Activated B cell treated with CpG ODN at 0.5 μM for 24 hours (primary cell): ENCODE measurements around the gene ILF3. TPM values are rescaled to one million over a fixed set of nuclear protein-coding genes. Genes with fewer than 3 reads are reported as not detected.

ENCODE experiments used
- ATAC-seq: fragments of 200-7000 bp; cut with Tn5 transposase; one replicate; pipeline ENCODE4 v1.10.0; 2021; ENCODE audit warnings: low read depth, mild to moderate bottlenecking, moderate library complexity
- CTCF ChIA-PET: fragments of 350-600 bp; sonication (Branson Sonifier 250); formaldehyde crosslinking; loops from one replicate; lab custom pipeline; 2021; ENCODE audit warnings: antibody characterized with exemption; lab: Charles Lee
- POLR2A ChIA-PET: fragments of 350-600 bp; sonication (Branson Sonifier 250); formaldehyde crosslinking; loops from one replicate; lab custom pipeline; 2021; ENCODE audit warnings: antibody characterized with exemption; lab: Charles Lee
- DNase-seq: peaks from one replicate; pipeline ENCODE4 v3.0.0; 2022
- H3K27ac Mint-ChIP-seq: one replicate; pipeline ENCODE4 v1.8.0; 2020; ENCODE audit warnings: mixed read lengths
- H3K27me3 Mint-ChIP-seq: one replicate; pipeline ENCODE4 v1.8.0; 2021; ENCODE audit warnings: mixed read lengths
- H3K36me3 Mint-ChIP-seq: one replicate; pipeline ENCODE4 v1.8.0; 2021; ENCODE audit warnings: low read depth, mixed read lengths
- H3K4me1 Mint-ChIP-seq: one replicate; pipeline ENCODE4 v1.8.0; 2021; ENCODE audit warnings: mixed read lengths
- H3K4me3 Mint-ChIP-seq: one replicate; pipeline ENCODE4 v1.8.0; 2020; ENCODE audit warnings: mild to moderate bottlenecking, mixed read lengths
- H3K9me3 Mint-ChIP-seq: one replicate; pipeline ENCODE4 v1.8.0; 2020; ENCODE audit warnings: mixed read lengths
- intact Hi-C: fragments of 100-400 bp; cut with micrococcal nuclease; formaldehyde crosslinking; loops from one replicate; pipeline ENCODE4 v1.15.1; 2024
- total RNA-seq: library from RNA; stranded (reverse); gene quantifications from 2 replicates; pipeline ENCODE4 v1.2.3, GENCODE V29; 2022
- TF ChIP-seq, protein P1 (sequence below): fragments of 200-600 bp; IDR thresholded peaks from one replicate; pipeline ENCODE4 v1.8.0; 2022; ENCODE audit warnings: antibody characterized with exemption, mild to moderate bottlenecking

Gene ILF3
- total RNA-seq, 1 donor from 2014 or later = 399 TPM

DNA sequence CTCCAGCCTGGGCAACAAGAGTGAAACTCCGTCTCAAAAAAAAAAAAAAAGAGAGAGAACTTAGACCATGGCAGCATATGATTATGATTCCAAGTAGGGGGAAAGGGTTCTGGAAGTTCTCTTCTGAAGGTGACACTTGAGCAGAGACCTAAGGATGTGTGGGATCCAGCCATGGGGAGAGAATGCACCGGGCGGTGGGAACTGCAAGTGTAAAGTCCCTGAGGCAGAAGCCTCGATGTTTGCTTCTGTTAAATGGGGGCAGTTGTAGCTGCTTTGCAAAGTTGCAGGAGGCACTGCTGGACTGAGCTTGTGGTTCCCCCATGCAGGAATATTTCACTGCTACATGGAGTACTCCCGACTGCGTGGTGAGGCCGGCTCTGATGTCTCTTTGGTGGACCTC, 19.7 kb upstream of the ILF3 start:
- POLR2A ChIA-PET = interaction anchor here (1.2 kb wide), 1 partner anchor 31 kb away, joined by 3 read pairs; no protein-coding TSS in a partner anchor
- CTCF ChIA-PET = interaction anchor here (0.9 to 1.2 kb wide), 2 partner anchors 12 to 53 kb away, joined by 3 to 5 read pairs; no protein-coding TSS in a partner anchor
- Mint-ChIP-seq H3K27me3 (no peaks in the 10 kb centered on the region), H3K27ac (no peak overlapping the region), H3K9me3 (no peaks in the 10 kb centered on the region), H3K4me1 (peaks cover 17% of the 10 kb centered on the region), H3K36me3 (peaks cover 81% of the 10 kb centered on the region), H3K4me3 (no peak overlapping the region)
- TF ChIP-seq, protein P1, sequence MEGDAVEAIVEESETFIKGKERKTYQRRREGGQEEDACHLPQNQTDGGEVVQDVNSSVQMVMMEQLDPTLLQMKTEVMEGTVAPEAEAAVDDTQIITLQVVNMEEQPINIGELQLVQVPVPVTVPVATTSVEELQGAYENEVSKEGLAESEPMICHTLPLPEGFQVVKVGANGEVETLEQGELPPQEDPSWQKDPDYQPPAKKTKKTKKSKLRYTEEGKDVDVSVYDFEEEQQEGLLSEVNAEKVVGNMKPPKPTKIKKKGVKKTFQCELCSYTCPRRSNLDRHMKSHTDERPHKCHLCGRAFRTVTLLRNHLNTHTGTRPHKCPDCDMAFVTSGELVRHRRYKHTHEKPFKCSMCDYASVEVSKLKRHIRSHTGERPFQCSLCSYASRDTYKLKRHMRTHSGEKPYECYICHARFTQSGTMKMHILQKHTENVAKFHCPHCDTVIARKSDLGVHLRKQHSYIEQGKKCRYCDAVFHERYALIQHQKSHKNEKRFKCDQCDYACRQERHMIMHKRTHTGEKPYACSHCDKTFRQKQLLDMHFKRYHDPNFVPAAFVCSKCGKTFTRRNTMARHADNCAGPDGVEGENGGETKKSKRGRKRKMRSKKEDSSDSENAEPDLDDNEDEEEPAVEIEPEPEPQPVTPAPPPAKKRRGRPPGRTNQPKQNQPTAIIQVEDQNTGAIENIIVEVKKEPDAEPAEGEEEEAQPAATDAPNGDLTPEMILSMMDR = no peak
- no peak for ATAC-seq
- DNase-seq = no peak
- intact Hi-C loops = no loop called here

DNA sequence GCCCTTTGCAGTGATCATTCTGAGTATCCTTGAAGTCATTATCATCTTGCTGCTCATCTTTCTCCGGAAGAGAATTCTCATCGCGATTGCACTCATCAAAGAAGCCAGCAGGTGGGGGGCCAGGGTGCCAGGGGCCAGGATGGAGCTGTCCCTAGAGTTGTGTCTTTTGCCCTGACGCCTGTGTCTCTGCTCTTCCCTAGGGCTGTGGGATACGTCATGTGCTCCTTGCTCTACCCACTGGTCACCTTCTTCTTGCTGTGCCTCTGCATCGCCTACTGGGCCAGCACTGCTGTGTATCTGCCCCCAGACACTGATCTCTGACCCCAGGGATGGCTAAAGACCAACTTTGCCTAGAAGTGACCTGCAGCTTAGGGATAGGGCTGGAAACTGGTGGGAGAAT, 19.2 kb upstream of the ILF3 start:
- Mint-ChIP-seq H3K4me1 (peaks cover 23% of the 10 kb centered on the region), H3K36me3 (peaks cover 83% of the 10 kb centered on the region), H3K27ac (peak overlapping the region; percentile 30), H3K9me3 (no peaks in the 10 kb centered on the region), H3K4me3 (no peak overlapping the region), H3K27me3 (no peaks in the 10 kb centered on the region)
- no peak for DNase-seq
- ATAC-seq = no peak
- intact Hi-C loops = no loop called here
- ChIA-PET POLR2A (interaction anchor here (0.6 to 1.2 kb wide), 2 partner anchors 31 to 49 kb away, joined by 3 to 6 read pairs; no protein-coding TSS in a partner anchor), CTCF (interaction anchor here (0.7 to 0.9 kb wide), 3 partner anchors 10 to 324 kb away, joined by 3 read pairs; no protein-coding TSS in a partner anchor)
- TF ChIP-seq, protein P1 = no peak

DNA sequence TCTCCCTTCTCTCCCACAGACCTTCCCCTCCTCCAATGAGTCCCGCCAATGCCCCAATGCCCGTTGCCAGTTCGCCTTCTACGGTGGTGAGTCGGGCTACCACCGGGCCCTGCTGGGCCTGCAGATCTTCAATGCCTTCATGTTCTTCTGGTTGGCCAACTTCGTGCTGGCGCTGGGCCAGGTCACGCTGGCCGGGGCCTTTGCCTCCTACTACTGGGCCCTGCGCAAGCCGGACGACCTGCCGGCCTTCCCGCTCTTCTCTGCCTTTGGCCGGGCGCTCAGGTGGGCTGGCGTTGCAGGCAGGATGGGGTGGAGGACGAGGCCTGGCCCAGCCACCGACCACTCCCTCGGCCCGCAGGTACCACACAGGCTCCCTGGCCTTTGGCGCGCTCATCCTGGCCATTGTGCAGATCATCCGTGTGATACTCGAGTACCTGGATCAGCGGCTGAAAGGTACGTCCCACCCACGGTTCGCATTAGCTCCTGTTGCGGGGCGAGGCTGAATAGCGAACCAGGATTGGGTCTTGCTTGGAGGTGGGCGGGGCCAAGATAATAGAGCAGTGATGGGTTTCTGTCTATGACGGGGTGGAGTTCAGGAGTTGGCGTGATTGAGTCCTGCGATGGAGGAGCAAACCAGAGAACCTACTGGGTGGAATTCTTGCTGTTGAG, 17.7 kb upstream of the ILF3 start:
- peaks cover 81% of the 10 kb centered on the region for H3K36me3 Mint-ChIP-seq
- peak overlapping the region; percentile 56 for H3K27ac Mint-ChIP-seq

DNA sequence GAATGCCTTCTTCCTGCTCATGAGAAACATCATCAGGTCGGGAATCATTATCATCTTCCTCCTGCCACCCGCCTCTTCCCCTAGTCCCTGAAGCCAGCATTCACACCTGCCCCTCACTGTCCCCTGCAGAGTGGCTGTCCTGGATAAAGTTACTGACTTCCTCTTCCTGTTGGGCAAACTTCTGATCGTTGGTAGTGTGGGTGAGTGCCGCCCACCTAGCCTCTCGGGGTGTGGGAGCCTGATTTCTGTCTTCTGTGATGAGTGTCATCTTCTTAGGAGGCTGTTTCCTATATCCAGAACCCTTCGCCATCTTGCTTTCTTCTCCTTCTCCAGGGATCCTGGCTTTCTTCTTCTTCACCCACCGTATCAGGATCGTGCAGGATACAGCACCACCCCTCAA, 16.3 kb upstream of the ILF3 start:
- ATAC-seq (no peak), DNase-seq (no peak)
- ChIA-PET CTCF (no interaction called here), POLR2A (no interaction called here)
- H3K9me3 Mint-ChIP-seq = no peaks in the 10 kb centered on the region
- TF ChIP-seq, protein P1 = no peak
- H3K4me3 Mint-ChIP-seq = no peak overlapping the region
- peaks cover 23% of the 10 kb centered on the region for H3K4me1 Mint-ChIP-seq
- peaks cover 82% of the 10 kb centered on the region for H3K36me3 Mint-ChIP-seq
- peak overlapping the region; percentile 31 for H3K27ac Mint-ChIP-seq
- intact Hi-C loops = no loop called here
- H3K27me3 Mint-ChIP-seq = no peaks in the 10 kb centered on the region

More for the DNA sequence above, 17.7 kb upstream of the ILF3 start:
- Mint-ChIP-seq H3K9me3 (no peaks in the 10 kb centered on the region), H3K27me3 (no peaks in the 10 kb centered on the region), H3K4me3 (no peak overlapping the region), H3K4me1 (peaks cover 23% of the 10 kb centered on the region)
- CTCF ChIA-PET = interaction anchor here (1.3 kb wide), 1 partner anchor 55 kb away, joined by 3 read pairs; no protein-coding TSS in a partner anchor
- DNase-seq = no peak
- POLR2A ChIA-PET = interaction anchor here (0.6 kb wide), 1 partner anchor 27 kb away, joined by 3 read pairs; no protein-coding TSS in a partner anchor
- TF ChIP-seq, protein P1 = no peak
- ATAC-seq = no peak
- intact Hi-C loops = no loop called here

DNA sequence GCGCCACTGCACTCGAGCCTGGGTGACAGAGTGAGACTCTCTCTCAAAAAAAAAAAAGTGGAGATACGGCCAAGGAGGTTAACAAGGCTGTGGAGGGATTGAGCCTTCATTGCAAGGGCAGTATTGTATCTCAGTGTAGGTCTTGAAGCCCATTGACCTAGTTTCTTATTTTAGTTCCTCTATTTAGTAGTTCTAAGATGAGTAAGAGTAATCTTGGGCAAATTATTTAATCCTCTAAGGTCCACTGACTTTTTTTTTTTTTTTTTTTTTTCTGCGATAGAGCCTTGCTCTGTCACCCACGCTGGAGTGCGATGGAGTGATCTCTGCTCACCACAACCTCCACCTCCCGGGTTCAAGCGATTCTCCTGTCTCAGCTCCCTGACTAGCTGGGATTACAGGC, 14.3 kb upstream of the ILF3 start:
- intact Hi-C loops = loop anchor here (1.0 kb wide), 1 partner anchor 37 kb away; no protein-coding TSS in a partner anchor
- peak; percentile 86 for ATAC-seq
- Mint-ChIP-seq H3K27me3 (no peaks in the 10 kb centered on the region), H3K9me3 (no peaks in the 10 kb centered on the region), H3K4me1 (peaks cover 40% of the 10 kb centered on the region), H3K36me3 (peaks cover 84% of the 10 kb centered on the region), H3K4me3 (peak overlapping the region; percentile 46), H3K27ac (peak overlapping the region; percentile 84)
- ChIA-PET POLR2A (interaction anchor here (0.6 to 2.7 kb wide), 4 partner anchors 13 to 38 kb away, joined by 3 to 13 read pairs (median 4); no protein-coding TSS in a partner anchor), CTCF (interaction anchor here (13.5 kb wide), 1 partner anchor 58 kb away, joined by 353 read pairs; no protein-coding TSS in a partner anchor)
- TF ChIP-seq, protein P1 = no peak
- DNase-seq = no peak
